ENCODE measurements around the gene IRF2.

Gene IRF2

GRCh38 chr4:184415071-184415470 lies 59.3 kb downstream of the IRF2 start:
- DNase-seq (ENCODE audit: low read depth in 2 of 2), result no peak
- H3K4me3 ChIP-seq (replicated peaks in 1 of 2; ENCODE audit: low read depth in 2 of 2, low read length in 2 of 2), result no peak overlapping the region
- TF ChIP-seq, protein P1, sequence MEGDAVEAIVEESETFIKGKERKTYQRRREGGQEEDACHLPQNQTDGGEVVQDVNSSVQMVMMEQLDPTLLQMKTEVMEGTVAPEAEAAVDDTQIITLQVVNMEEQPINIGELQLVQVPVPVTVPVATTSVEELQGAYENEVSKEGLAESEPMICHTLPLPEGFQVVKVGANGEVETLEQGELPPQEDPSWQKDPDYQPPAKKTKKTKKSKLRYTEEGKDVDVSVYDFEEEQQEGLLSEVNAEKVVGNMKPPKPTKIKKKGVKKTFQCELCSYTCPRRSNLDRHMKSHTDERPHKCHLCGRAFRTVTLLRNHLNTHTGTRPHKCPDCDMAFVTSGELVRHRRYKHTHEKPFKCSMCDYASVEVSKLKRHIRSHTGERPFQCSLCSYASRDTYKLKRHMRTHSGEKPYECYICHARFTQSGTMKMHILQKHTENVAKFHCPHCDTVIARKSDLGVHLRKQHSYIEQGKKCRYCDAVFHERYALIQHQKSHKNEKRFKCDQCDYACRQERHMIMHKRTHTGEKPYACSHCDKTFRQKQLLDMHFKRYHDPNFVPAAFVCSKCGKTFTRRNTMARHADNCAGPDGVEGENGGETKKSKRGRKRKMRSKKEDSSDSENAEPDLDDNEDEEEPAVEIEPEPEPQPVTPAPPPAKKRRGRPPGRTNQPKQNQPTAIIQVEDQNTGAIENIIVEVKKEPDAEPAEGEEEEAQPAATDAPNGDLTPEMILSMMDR (IDR thresholded peaks at IDR 0.05; ENCODE audit: low read depth, low read length), result no peak

- H3K4me3 ChIP-seq (replicated peaks in 1 of 2; ENCODE audit: low read depth in 2 of 2, low read length in 2 of 2), result no peak overlapping the region
- no peak for DNase-seq (ENCODE audit: low read depth in 2 of 2)
- TF ChIP-seq, protein P1 (IDR thresholded peaks at IDR 0.05; ENCODE audit: low read depth, low read length), result no peak
These were observed 60.9 kb downstream of the IRF2 start for GRCh38 chr4:184413261-184414046.

DNA sequence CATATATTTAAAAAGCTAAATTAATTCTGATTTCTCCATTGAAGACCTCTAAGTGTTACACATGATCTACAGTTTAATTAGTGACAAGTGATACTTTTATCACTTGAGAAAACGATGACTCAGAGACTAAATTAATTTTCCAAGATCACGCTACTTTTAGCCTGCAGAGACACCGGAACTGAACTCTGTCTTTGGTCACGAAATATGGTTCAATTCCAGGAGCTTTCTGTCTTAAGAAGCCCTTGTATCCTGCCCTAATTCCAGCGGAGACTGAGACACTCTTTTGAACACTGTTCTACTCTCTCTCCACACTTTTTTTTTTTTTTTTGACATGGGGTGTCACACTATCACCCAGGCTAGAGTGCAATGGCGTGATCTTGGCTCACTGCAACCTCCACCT lies 63.6 kb downstream of the IRF2 start:
- DNase-seq (ENCODE audit: low read depth in 2 of 2), result no peak
- H3K4me3 ChIP-seq (replicated peaks in 1 of 2; ENCODE audit: low read depth in 2 of 2, low read length in 2 of 2), result no peak overlapping the region
- TF ChIP-seq, protein P1 (IDR thresholded peaks at IDR 0.05; ENCODE audit: low read depth, low read length), result no peak

DNA sequence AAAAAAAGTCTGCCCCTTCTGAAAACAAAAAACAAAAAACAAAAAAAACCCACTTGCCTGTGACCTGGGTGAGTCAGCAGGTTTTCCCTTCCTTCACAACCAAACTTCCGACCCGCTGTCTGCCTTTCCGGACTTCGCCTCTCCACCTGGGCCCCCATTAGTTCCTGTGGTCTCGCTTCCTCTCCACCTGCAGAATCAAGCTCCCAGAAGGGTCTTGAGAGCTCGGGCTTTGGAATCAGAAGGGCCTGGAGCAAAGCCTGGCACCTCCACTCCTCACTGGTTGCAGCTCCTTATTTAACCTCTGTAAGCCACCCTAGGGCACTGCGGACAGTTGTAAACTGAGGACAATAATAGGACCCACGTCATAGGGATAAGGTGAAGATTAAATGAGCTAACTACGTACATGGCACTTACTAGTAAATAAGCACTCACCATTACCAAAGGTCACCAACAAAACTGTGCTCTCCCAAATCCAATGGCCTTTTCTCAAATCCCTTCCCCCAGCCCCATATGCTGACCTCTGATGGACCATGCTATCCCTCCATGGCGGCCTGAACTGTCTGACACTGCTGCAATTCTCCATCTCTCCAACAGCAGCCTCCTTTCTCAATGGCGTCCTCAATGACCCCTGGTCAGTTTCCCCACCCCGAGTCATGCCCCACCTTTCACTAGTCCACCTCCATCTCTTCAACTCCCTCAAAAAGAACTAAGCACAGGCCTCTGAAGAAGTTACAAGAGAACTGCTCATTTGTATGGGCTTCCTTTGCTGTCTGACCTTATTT lies 64.2 kb downstream of the IRF2 start:
- TF ChIP-seq, protein P1 (IDR thresholded peaks at IDR 0.05; ENCODE audit: low read depth, low read length), result no peak
- H3K4me3 ChIP-seq (replicated peaks in 1 of 2; ENCODE audit: low read depth in 2 of 2, low read length in 2 of 2), result no peak overlapping the region
- DNase-seq (ENCODE audit: low read depth in 2 of 2), result no peak

- no peak overlapping the region for H3K4me3 ChIP-seq (replicated peaks in 1 of 2; ENCODE audit: low read depth in 2 of 2, low read length in 2 of 2)
- TF ChIP-seq, protein P1 (IDR thresholded peaks at IDR 0.05; ENCODE audit: low read depth, low read length), result no peak
These were observed 64.8 kb downstream of the IRF2 start for GRCh38 chr4:184409502-184409901.

GRCh38 chr4:184408684-184409081 lies 65.7 kb downstream of the IRF2 start:
- TF ChIP-seq, protein P1 (IDR thresholded peaks at IDR 0.05; ENCODE audit: low read depth, low read length), result no peak
- no peak overlapping the region for H3K4me3 ChIP-seq (replicated peaks in 1 of 2; ENCODE audit: low read depth in 2 of 2, low read length in 2 of 2)
- DNase-seq (ENCODE audit: low read depth in 2 of 2), result no peak

More at GRCh38 chr4:184409502-184409901, 64.8 kb downstream of the IRF2 start:
- no peak for DNase-seq (ENCODE audit: low read depth in 2 of 2)
